Lung (tissue), 12 donors: ENCODE results near the gene GPC6. TPM values are rescaled to one million over a fixed set of nuclear protein-coding genes. Genes with fewer than 3 reads are reported as not detected.

Experiments used
- ATAC-seq: fragments of 200-7000 bp; cut with Tn5 transposase; one replicate; pipeline ENCODE4 v1.9.1; 2020; ENCODE audit warnings: moderate number of reproducible peaks; ENCODE audit not compliant: insufficient read depth, low FRiP score
- DNase-seq, 3 donors: peaks; one replicate each; pipeline ENCODE4 v3.0.0-alpha.2; 2013 to 2017
- H3K27ac ChIP-seq, 2 donors: one replicate each; pipeline ENCODE4 v1.5.1; 2013; ENCODE audit warnings: mild to moderate bottlenecking in 2 of 2, moderate library complexity in 2 of 2, control low read depth in 1 of 2, inconsistent platforms in 1 of 2, low read depth in 1 of 2, low read length in 1 of 2
- H3K27me3 ChIP-seq, 3 donors: one replicate each; pipeline ENCODE4 v1.5.1; 2013; ENCODE audit warnings: low read length in 2 of 3; ENCODE audit not compliant: control insufficient read depth in 3 of 3, insufficient read depth in 3 of 3
- H3K36me3 ChIP-seq, 4 donors: one replicate each; pipeline ENCODE4 v1.5.1; 2013; ENCODE audit warnings: low read length in 4 of 4, mild to moderate bottlenecking in 1 of 4, moderate library complexity in 1 of 4; ENCODE audit not compliant: control insufficient read depth in 4 of 4, insufficient read depth in 4 of 4
- H3K4me1 ChIP-seq, 5 donors: one replicate each; pipeline ENCODE4 v1.5.1; 2013; ENCODE audit warnings: low read length in 5 of 5, mild to moderate bottlenecking in 2 of 5, moderate library complexity in 1 of 5; ENCODE audit not compliant: control insufficient read depth in 5 of 5, insufficient read depth in 5 of 5
- H3K4me3 ChIP-seq: one replicate; pipeline ENCODE4 v1.5.1; 2013; ENCODE audit warnings: mild to moderate bottlenecking, control low read depth, moderate library complexity
- H3K9ac ChIP-seq, 2 donors: one replicate each; pipeline ENCODE4 v1.5.1; 2013; ENCODE audit warnings: low read length in 2 of 2, control low read depth in 1 of 2; ENCODE audit not compliant: insufficient read depth in 1 of 2
- H3K9me3 ChIP-seq, 4 donors: one replicate each; pipeline ENCODE4 v1.5.1; 2013; ENCODE audit warnings: low read length in 3 of 4, mild to moderate bottlenecking in 1 of 4, moderate library complexity in 1 of 4; ENCODE audit not compliant: control insufficient read depth in 4 of 4, insufficient read depth in 3 of 4
- CTCF ChIP-seq: IDR thresholded peaks from 2 replicates; pipeline ENCODE4 v1.5.1; 2012; ENCODE audit warnings: mild to moderate bottlenecking; ENCODE audit errors: control extremely low read depth, extremely low read depth
- WGBS, 2 donors: extraction: QIAGEN DNeasy Blood & Tissue Kit; methylation state at CpG; one replicate each; pipeline ENCODE4 v1.1.7; 2013; 5-methylcytosine and 5-hydroxymethylcytosine counted together
- polyA plus RNA-seq, 2 donors: library from polyadenylated mRNA; stranded (reverse); fragments of 200-250 nt; gene quantifications; one replicate each; pipeline ENCODE4 v1.2.1, GENCODE V29; 2013
- total RNA-seq, 2 donors: library from RNA; depleted of rRNA in 1 of 2; stranded (reverse); fragments of >200 nt in 1 of 2; gene quantifications; one replicate each; pipeline ENCODE4 v1.2.1, GENCODE V29; 2014 to 2021
- donor health status: control.
- donor health status: control.
- donor health status: Bipolar disorder and iron deficiency.
- donor health status: healthy.
- donor health status: DM: yes; HTN: yes; CAD: no.

GPC6 gene
- total and polyA plus RNA-seq, 4 donors, result 0.45 to 31.4 (median 4.8) TPM

- WGBS, 2 donors, result 70 to 79% methylated on average over 2 of the region's 2 CpGs
- Histone ChIP-seq H3K36me3 (no peaks in the 10 kb centered on the region), H3K27ac (no peak overlapping the region), H3K9ac (no peak overlapping the region), H3K4me1 (peaks cover 0 to 2% (median 0%) of the 10 kb centered on the region in 5 donors), H3K9me3 (peaks cover 0 to 12% (median 2%) of the 10 kb centered on the region in 4 donors), H3K27me3 (no peaks in the 10 kb centered on the region), H3K4me3 (no peak overlapping the region)
- TF ChIP-seq CTCF, result no peak
- DNase-seq (no peak), ATAC-seq (no peak)
These were observed 8.8 kb downstream of the GPC6 start for GRCh38 chr13:93235258-93236015.

- WGBS, 2 donors, result 92 to 100% methylated on average over 1 of the region's 1 CpG
- no peak for TF ChIP-seq CTCF
- Histone ChIP-seq H3K27me3 (no peaks in the 10 kb centered on the region), H3K9ac (no peak overlapping the region), H3K36me3 (no peaks in the 10 kb centered on the region), H3K4me3 (no peak overlapping the region), H3K9me3 (peaks cover 0 to 12% (median 5%) of the 10 kb centered on the region in 4 donors), H3K4me1 (peaks cover 0 to 1% (median 0%) of the 10 kb centered on the region in 5 donors), H3K27ac (no peak overlapping the region)
- DNase-seq (no peak), ATAC-seq (no peak)
These were observed 12.1 kb downstream of the GPC6 start for GRCh38 chr13:93238711-93239110.

GRCh38 chr13:93243375-93244063 lies 16.9 kb downstream of the GPC6 start:
- Histone ChIP-seq H3K27ac (no peak overlapping the region), H3K4me1 (peaks cover 0 to 15% (median 0%) of the 10 kb centered on the region in 5 donors), H3K9ac (no peak overlapping the region), H3K36me3 (no peaks in the 10 kb centered on the region), H3K4me3 (no peak overlapping the region), H3K9me3 (peaks cover 0 to 6% (median 4%) of the 10 kb centered on the region in 4 donors), H3K27me3 (no peaks in the 10 kb centered on the region)
- WGBS, 2 donors, result 85 to 87% methylated on average over 6 to 7 of the region's 7 CpGs
- DNase-seq (no peak), ATAC-seq (no peak)
- TF ChIP-seq CTCF, result no peak
